SK-N-SH (cell line): ENCODE measurements around the gene MACO1.

ENCODE experiments used
- CTCF ChIP-seq: fragments of 200-600 bp; sonication (generic); IDR thresholded peaks from 2 replicates; pipeline ENCODE4 v1.6.1; 2017; ENCODE audit warnings: antibody characterized with exemption, mild to moderate bottlenecking, moderate library complexity
- JUND ChIP-seq: IDR thresholded peaks from 2 replicates; pipeline ENCODE4 v1.4.0; 2012
- MAX ChIP-seq: IDR thresholded peaks from 2 replicates; pipeline ENCODE4 v1.4.0; 2012; ENCODE audit warnings: low read depth
- NRF1 ChIP-seq: IDR thresholded peaks from 2 replicates; pipeline ENCODE4 v1.6.1; 2012; ENCODE audit warnings: low read depth, mild to moderate bottlenecking, low read length
- TAF1 ChIP-seq: IDR thresholded peaks from 2 replicates; pipeline ENCODE4 v1.6.1; 2012; ENCODE audit warnings: low read depth, mild to moderate bottlenecking, low read length, moderate library complexity, borderline replicate concordance
- USF1 ChIP-seq: IDR thresholded peaks from 2 replicates; pipeline ENCODE4 v1.4.0; 2012; ENCODE audit warnings: low read depth, borderline replicate concordance
- USF2 ChIP-seq: fragments of 150-350 bp; IDR thresholded peaks from 2 replicates; pipeline ENCODE4 v1.6.1; 2017; ENCODE audit warnings: antibody characterized with exemption, low read length, low read depth, borderline replicate concordance

- TF ChIP-seq CTCF, result no peak
- no peak for TF ChIP-seq TAF1
- TF ChIP-seq MAX, result peak; percentile 86
- no peak for TF ChIP-seq NRF1
- TF ChIP-seq USF2, result no peak
- TF ChIP-seq USF1, result no peak
- peak; percentile 37 for TF ChIP-seq JUND
These were observed 72.3 kb downstream of the MACO1 start for GRCh38 chr1:25502957-25503356.
